ENCODE data around the gene ZSCAN23.
"Not testable (repeated sequence)": the region's sequence is repeated elsewhere in the genome, so short reads cannot be mapped to it uniquely, and the experiment has no call there.

Gene ZSCAN23

DNA sequence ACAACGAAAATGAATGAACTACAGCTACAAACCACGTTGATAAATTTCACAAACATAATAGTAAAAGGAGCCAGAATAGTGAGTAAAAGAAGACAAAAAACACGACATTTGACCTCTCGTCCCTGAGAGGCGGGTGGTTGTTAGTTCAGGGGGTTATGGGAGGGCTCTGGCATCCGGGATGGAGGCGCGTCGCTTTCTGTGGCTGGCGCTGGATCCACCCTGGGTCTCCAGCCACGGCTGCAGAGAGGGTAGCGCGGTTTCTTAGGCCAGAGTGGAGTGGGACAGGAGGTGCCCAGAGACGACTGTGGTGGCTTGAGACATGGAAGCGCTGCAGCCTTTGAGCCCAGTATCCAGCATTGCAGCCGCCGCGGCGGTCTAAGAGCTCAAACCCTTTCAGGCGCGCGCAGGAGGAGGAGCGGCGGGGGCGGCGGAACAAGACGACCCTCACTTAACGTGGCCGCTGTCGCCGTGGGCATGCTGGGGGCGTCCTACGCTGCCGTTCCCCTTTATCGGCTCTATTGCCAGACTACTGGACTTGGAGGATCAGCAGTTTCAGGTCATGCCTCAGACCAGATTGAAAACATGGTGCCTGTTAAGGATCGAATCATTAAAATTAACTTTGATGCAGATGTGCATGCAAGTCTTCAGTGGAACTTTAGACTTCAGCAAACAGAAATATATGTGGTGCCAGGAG, 3.7 kb upstream of the ZSCAN23 start:
- no peak for TF ChIP-seq Cebpa-rat (IDR thresholded peaks at IDR 0.05)
- Histone ChIP-seq H3K4me3 (no peak overlapping the region), H3K36me3 (no peaks in the 10 kb centered on the region), H3K4me2 (no peak overlapping the region), H3K27ac (no peak overlapping the region), H4K20me1 (no peaks in the 10 kb centered on the region), H3K4me1 (no peaks in the 10 kb centered on the region), H3K9me3 (replicated peaks in 1 of 11) (peaks cover 14 to 21% (median 20%) of the 10 kb centered on the region in 11 experiments; a peak in 21 of 22 replicates), H3K27me3 (no peaks in the 10 kb centered on the region; a peak in 1 of 22 replicates), H3K9ac (no peak overlapping the region)

DNA sequence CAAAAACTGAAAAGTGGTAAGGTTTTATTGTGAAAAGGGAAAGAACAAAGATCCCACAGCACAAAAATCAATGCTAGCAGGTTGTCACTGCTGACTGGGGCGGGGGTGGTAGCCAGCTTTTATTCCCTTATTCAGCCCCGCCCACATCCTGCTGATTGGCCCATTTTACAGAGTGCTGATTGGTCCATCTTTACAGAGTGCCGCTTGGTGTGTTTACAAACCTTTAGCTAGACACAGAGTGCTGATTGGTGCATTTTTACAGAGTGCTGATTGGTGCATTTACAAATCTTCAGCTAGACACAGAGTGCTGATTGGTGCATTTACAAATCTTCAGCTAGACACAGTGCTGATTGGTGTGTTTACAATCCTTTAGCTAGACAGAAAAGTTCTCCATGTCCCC, 1.5 kb upstream of the ZSCAN23 start:
- H3K4me3 ChIP-seq, H4K20me1 ChIP-seq, H3K4me2 ChIP-seq, H3K4me1 ChIP-seq, H3K36me3 ChIP-seq, H3K9ac ChIP-seq, H3K27ac ChIP-seq, H3K27me3 ChIP-seq: not testable (repeated sequence)
- peaks cover 14 to 21% (median 20%) of the 10 kb centered on the region in 11 experiments; a peak in 21 of 22 replicates for H3K9me3 ChIP-seq (replicated peaks in 1 of 11)

- H3K4me1 ChIP-seq: no peaks in the 10 kb centered on the region
- TF ChIP-seq Cebpa-rat (IDR thresholded peaks at IDR 0.05): no peak
- H3K9ac ChIP-seq: no peak overlapping the region
- no peak overlapping the region for H3K4me2 ChIP-seq
- peaks cover 14 to 21% (median 20%) of the 10 kb centered on the region in 11 experiments; a peak in 21 of 22 replicates for H3K9me3 ChIP-seq (replicated peaks in 1 of 11)
- H3K27me3 ChIP-seq: no peaks in the 10 kb centered on the region; a peak in 1 of 22 replicates
- no peak overlapping the region for H3K4me3 ChIP-seq
- H3K36me3 ChIP-seq: no peaks in the 10 kb centered on the region
- no peak overlapping the region for H3K27ac ChIP-seq
- no peaks in the 10 kb centered on the region for H4K20me1 ChIP-seq
Observed at GRCh38 chr6:28442586-28442985, 705 bp downstream of the ZSCAN23 start.

- H3K4me1 ChIP-seq: no peaks in the 10 kb centered on the region
- H3K4me3 ChIP-seq: no peak overlapping the region
- no peaks in the 10 kb centered on the region for H3K27me3 ChIP-seq
- H3K9me3 ChIP-seq (replicated peaks in 1 of 11): no peaks in the 10 kb centered on the region
- H3K9ac ChIP-seq: no peak overlapping the region
- no peaks in the 10 kb centered on the region for H3K36me3 ChIP-seq
- no peak overlapping the region for H3K27ac ChIP-seq
- H3K4me2 ChIP-seq: no peak overlapping the region
- H4K20me1 ChIP-seq: no peaks in the 10 kb centered on the region
- TF ChIP-seq Cebpa-rat (IDR thresholded peaks at IDR 0.05): no peak
Observed at GRCh38 chr6:28436404-28436803, 6.9 kb downstream of the ZSCAN23 start.

- Histone ChIP-seq H3K4me3 (no peak overlapping the region), H3K36me3 (no peaks in the 10 kb centered on the region), H3K27me3 (peaks cover 0 to 21% (median 15%) of the 10 kb centered on the region in 11 experiments; a peak in 14 of 22 replicates), H3K4me1 (no peaks in the 10 kb centered on the region), H3K9ac (no peak overlapping the region), H3K9me3 (replicated peaks in 1 of 11) (peaks cover 0 to 6% (median 0%) of the 10 kb centered on the region in 11 experiments; a peak in 1 of 22 replicates), H3K4me2 (no peak overlapping the region), H4K20me1 (no peaks in the 10 kb centered on the region), H3K27ac (no peak overlapping the region)
- no peak for TF ChIP-seq Cebpa-rat (IDR thresholded peaks at IDR 0.05)
Observed at GRCh38 chr6:28433119-28433518, 10.2 kb downstream of the ZSCAN23 start.

DNA sequence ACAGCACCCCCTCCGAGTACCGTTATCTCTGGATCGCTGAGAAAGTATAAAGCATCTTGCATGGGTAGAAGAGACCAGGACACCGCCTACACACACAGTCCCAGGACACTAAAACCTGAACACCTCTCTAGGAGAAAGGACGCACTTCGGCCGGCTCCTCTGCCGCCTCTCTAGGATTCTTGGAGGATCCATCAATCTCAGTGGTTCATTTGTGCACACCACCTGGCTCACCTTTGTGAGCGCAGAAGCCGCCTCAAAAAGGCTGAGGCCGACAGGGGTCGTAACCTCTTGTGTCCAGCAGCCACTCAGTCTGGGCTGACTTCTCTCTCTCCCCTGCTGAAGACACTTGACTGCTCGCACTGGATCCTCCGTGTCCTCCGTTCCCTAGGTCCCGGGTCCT, 13.5 kb downstream of the ZSCAN23 start:
- Histone ChIP-seq H3K9ac (no peak overlapping the region), H3K27me3 (peaks cover 0 to 40% (median 24%) of the 10 kb centered on the region in 11 experiments; a peak in 16 of 22 replicates), H3K4me3 (no peak overlapping the region), H3K9me3 (replicated peaks in 1 of 11) (peaks cover 6 to 13% (median 7%) of the 10 kb centered on the region in 11 experiments; a peak in 21 of 22 replicates), H3K27ac (no peak overlapping the region), H3K4me2 (no peak overlapping the region), H3K4me1 (peaks cover 0 to 14% (median 12%) of the 10 kb centered on the region in 10 experiments; a peak in 14 of 20 replicates), H4K20me1 (no peaks in the 10 kb centered on the region), H3K36me3 (no peaks in the 10 kb centered on the region)
- no peak for TF ChIP-seq Cebpa-rat (IDR thresholded peaks at IDR 0.05)

DNA sequence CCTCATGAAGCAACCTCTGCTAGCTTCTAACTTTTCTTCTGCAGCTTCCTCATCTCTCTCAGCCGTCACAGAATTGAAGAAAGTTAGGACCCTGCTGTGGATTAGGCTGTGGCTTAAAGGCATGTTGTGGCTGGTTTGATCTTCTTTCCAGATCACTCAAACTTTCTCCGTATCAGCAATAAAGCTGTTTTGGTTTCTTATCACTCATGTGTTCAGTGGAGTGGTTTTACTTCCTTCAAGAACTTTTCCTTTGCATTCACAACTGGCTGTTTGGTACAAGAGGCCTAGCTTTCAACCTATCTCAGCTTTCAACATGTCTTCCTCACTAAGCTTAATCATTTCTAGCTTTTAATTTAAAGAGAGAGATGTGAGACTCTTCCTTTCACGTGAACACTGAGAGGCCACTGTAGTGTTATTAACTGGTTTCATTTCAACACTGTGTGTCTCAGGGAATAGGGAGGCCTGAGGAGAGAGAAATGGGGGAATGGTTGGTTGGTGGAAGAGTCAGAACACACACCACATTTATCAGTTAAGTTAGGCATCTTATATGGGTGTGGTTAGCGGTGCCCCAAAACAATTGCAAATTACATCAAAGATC, 17.2 kb downstream of the ZSCAN23 start:
- Histone ChIP-seq H3K9me3 (replicated peaks in 1 of 11) (peaks cover 14 to 23% (median 15%) of the 10 kb centered on the region in 11 experiments), H3K4me1 (peaks cover 0 to 14% (median 12%) of the 10 kb centered on the region in 10 experiments; a peak in 14 of 20 replicates), H3K4me3 (no peak overlapping the region), H3K9ac (no peak overlapping the region), H4K20me1 (no peaks in the 10 kb centered on the region), H3K27me3 (peaks cover 12 to 65% (median 46%) of the 10 kb centered on the region in 11 experiments), H3K4me2 (peak overlapping the region in 10 of 11 experiments; percentile 4 to 56 (median 32); a peak in 15 of 22 replicates), H3K27ac (0 out of 22 replicates have a peak overlapping the region, but pooled peaks of 1 of the 11 experiments have one; percentile 1), H3K36me3 (no peaks in the 10 kb centered on the region)
- TF ChIP-seq Cebpa-rat (IDR thresholded peaks at IDR 0.05): no peak

DNA sequence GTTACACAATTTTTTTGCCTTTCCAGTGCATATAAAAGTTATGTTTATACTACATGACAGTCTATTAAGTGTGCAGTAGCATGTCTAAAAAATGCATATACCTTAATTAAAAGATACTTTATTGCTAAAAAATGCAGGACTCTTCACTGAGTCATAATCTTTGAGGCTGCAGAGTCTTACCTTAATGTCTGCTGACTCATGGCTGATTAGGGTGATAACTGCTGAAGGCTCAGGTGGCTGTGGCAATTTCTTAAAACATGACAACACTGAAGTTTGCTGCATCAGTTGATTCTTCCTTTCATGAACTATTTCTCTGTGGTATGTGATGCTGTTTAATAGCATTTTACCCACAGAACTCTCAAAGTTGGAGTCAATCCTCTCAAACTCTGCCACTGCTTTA, 19.1 kb downstream of the ZSCAN23 start:
- H3K27ac ChIP-seq: no peak overlapping the region
- no peak overlapping the region for H3K4me3 ChIP-seq
- H3K4me2 ChIP-seq: no peak overlapping the region
- H3K9me3 ChIP-seq (replicated peaks in 1 of 11): peaks cover 14 to 18% (median 15%) of the 10 kb centered on the region in 11 experiments
- no peaks in the 10 kb centered on the region for H4K20me1 ChIP-seq
- H3K27me3 ChIP-seq: peaks cover 12 to 59% (median 41%) of the 10 kb centered on the region in 11 experiments; a peak in 21 of 22 replicates
- H3K4me1 ChIP-seq: peaks cover 0 to 14% (median 12%) of the 10 kb centered on the region in 10 experiments; a peak in 14 of 20 replicates
- no peak for TF ChIP-seq Cebpa-rat (IDR thresholded peaks at IDR 0.05)
- no peak overlapping the region for H3K9ac ChIP-seq
- H3K36me3 ChIP-seq: no peaks in the 10 kb centered on the region

GRCh38 chr6:28423546-28423945, 19.7 kb downstream of the ZSCAN23 start:
- no peak for TF ChIP-seq Cebpa-rat (IDR thresholded peaks at IDR 0.05)
- peaks cover 12 to 53% (median 35%) of the 10 kb centered on the region in 11 experiments; a peak in 21 of 22 replicates for H3K27me3 ChIP-seq

More at GRCh38 chr6:28423546-28423945, 19.7 kb downstream of the ZSCAN23 start:
- Histone ChIP-seq H3K4me2 (no peak overlapping the region), H4K20me1 (no peaks in the 10 kb centered on the region), H3K27ac (no peak overlapping the region), H3K36me3 (no peaks in the 10 kb centered on the region), H3K4me1 (peaks cover 0 to 14% (median 12%) of the 10 kb centered on the region in 10 experiments; a peak in 14 of 20 replicates), H3K9me3 (replicated peaks in 1 of 11) (peaks cover 14 to 18% (median 15%) of the 10 kb centered on the region in 11 experiments), H3K9ac (no peak overlapping the region), H3K4me3 (no peak overlapping the region)

All from BLaER1 treated with 17β-estradiol and CSF1 and Interleukin-3, amounts not matched to agents 10 nM and 100 nM (cell line).